Chondrocyte (in vitro differentiated cells): Measurements from ENCODE around the gene SH3BP2. TPM values are rescaled to one million over a fixed set of nuclear protein-coding genes. Genes with fewer than 3 reads are reported as not detected.
A peak's percentile ranks its signal among the peaks of the same experiment; 100 is the strongest.

ENCODE experiments used
- DNase-seq: peaks from one replicate; pipeline ENCODE4 v3.0.0; 2021; ENCODE audit warnings: mixed read lengths, low spot score
- H3K27ac Mint-ChIP-seq: one replicate; pipeline ENCODE4 v1.8.0; 2021; ENCODE audit warnings: mild to moderate bottlenecking, moderate library complexity, mixed read lengths; ENCODE audit not compliant: unreplicated experiment
- H3K27me3 Mint-ChIP-seq: 2 replicates; pipeline ENCODE4 v1.8.0; 2021; ENCODE audit warnings: low read depth, mixed read lengths
- H3K36me3 Mint-ChIP-seq: 2 replicates; pipeline ENCODE4 v1.8.0; 2021; ENCODE audit warnings: low read depth, mixed read lengths
- H3K4me1 Mint-ChIP-seq: 2 replicates; pipeline ENCODE4 v1.8.0; 2021; ENCODE audit warnings: low read depth, mild to moderate bottlenecking, mixed read lengths
- H3K4me3 Mint-ChIP-seq: one replicate; pipeline ENCODE4 v1.8.0; 2021; ENCODE audit warnings: mild to moderate bottlenecking, moderate library complexity, mixed read lengths; ENCODE audit not compliant: unreplicated experiment
- H3K9me3 Mint-ChIP-seq: 2 replicates; pipeline ENCODE4 v1.8.0; 2021; ENCODE audit warnings: low read depth, mixed read lengths
- total RNA-seq: library from RNA; stranded (reverse); gene quantifications from 3 replicates; pipeline ENCODE4 v1.2.1, GENCODE V29; 2021
- TF ChIP-seq, protein P1 (sequence below): fragments of 200-600 bp; sonication (generic); IDR thresholded peaks from 2 replicates; pipeline ENCODE4 v1.5.0; 2021; ENCODE audit warnings: antibody characterized with exemption, mild to moderate bottlenecking, moderate library complexity

The SH3BP2 gene
- total RNA-seq, 1 donor from 2014 or later = 59.8 TPM

DNA sequence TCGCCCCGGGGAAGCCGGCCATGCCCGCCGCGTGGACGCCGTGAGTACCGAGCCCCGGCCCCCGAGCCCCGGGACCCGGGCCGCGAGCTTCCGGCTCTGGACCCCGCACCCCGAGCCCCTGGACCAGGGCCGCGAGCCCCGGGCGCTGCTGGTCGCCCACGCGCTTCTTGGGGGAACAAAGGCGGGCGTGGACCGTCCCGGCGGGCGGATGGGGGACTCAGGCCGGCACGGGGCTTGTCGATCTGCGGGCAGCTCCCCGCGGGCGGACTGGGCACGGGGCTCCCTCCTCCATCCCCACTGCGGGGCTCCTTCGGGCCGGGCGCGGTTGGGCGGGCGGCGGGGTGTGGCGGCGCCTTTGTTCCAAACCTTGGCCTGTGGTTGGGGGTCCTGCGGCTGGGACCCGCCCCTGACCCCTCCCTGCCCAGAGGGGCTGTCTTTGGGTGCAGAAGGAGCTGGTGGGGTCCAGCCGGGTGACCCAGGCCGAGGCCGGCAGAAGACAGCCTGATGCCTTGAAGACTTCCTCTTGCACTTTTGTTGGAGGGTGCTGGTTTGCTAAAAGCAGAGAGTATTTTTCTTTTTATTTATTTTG is 25.6 kb downstream of the SH3BP2 start:
- DNase-seq = no peak
- H3K9me3 Mint-ChIP-seq = peaks cover 11% of the 10 kb centered on the region
- TF ChIP-seq, protein P1, sequence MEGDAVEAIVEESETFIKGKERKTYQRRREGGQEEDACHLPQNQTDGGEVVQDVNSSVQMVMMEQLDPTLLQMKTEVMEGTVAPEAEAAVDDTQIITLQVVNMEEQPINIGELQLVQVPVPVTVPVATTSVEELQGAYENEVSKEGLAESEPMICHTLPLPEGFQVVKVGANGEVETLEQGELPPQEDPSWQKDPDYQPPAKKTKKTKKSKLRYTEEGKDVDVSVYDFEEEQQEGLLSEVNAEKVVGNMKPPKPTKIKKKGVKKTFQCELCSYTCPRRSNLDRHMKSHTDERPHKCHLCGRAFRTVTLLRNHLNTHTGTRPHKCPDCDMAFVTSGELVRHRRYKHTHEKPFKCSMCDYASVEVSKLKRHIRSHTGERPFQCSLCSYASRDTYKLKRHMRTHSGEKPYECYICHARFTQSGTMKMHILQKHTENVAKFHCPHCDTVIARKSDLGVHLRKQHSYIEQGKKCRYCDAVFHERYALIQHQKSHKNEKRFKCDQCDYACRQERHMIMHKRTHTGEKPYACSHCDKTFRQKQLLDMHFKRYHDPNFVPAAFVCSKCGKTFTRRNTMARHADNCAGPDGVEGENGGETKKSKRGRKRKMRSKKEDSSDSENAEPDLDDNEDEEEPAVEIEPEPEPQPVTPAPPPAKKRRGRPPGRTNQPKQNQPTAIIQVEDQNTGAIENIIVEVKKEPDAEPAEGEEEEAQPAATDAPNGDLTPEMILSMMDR = no peak
- H3K27ac Mint-ChIP-seq = no peak overlapping the region
- no peaks in the 10 kb centered on the region for H3K27me3 Mint-ChIP-seq
- H3K4me1 Mint-ChIP-seq = peaks cover 18% of the 10 kb centered on the region
- H3K36me3 Mint-ChIP-seq = peaks cover 14% of the 10 kb centered on the region
- H3K4me3 Mint-ChIP-seq = peak overlapping the region; percentile 61

GRCh38 chr4:2819244-2820215 is 26.6 kb downstream of the SH3BP2 start:
- TF ChIP-seq, protein P1 = no peak
- Mint-ChIP-seq H3K27ac (peak overlapping the region; percentile 6), H3K4me1 (peaks cover 16% of the 10 kb centered on the region), H3K4me3 (peak overlapping the region; percentile 61), H3K9me3 (peaks cover 11% of the 10 kb centered on the region), H3K27me3 (no peaks in the 10 kb centered on the region), H3K36me3 (peaks cover 17% of the 10 kb centered on the region)
- peak; percentile 46 for DNase-seq

- Mint-ChIP-seq H3K27me3 (no peaks in the 10 kb centered on the region), H3K4me1 (peaks cover 16% of the 10 kb centered on the region), H3K9me3 (peaks cover 11% of the 10 kb centered on the region), H3K27ac (no peak overlapping the region), H3K36me3 (peaks cover 20% of the 10 kb centered on the region), H3K4me3 (no peak overlapping the region)
- TF ChIP-seq, protein P1 = no peak
- peak; percentile 72 for DNase-seq
Observed at GRCh38 chr4:2820216-2820982, 27.5 kb downstream of the SH3BP2 start.

DNA sequence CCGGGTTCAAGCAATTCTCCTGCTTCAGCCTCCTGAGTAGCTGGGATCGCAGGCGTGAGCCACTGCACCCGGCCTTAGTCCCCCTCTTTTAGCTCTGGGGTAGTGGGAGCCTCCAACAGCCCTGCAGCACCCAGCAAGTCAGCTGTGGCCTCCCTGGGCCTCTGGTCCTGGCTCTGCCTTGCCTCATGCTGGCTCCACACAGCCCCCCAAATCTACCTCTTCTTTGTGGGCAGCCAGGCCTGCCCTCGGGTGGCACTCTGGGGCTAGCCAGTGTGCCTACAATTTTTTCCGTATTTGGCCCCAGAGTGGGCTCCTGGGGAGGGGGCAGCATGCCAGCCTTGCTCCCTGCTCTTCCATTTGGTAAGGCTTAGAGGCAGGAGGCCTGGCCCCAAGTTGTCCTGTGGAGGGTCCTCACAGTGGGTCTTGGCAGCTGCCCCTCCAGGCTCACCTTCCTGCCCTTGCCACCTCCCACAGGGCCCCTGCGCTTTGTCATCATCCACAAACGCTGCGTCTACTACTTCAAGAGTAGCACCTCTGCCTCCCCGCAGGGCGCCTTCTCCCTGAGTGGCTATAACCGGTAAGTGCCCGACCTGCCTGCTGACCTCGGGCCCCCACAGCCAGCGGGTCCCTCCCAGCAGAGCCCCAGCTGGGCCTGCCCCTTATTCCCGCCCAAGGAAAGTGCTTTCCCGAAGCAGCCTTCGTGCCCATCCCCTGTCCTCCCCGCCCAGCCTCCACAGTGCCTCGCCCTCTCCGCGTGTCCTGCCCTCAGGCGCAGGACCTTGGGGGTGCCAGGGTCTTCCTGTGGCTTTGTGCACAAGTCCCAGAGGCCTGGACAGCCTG is 29.8 kb downstream of the SH3BP2 start:
- Mint-ChIP-seq H3K4me1 (peaks cover 8% of the 10 kb centered on the region), H3K9me3 (no peaks in the 10 kb centered on the region), H3K27me3 (no peaks in the 10 kb centered on the region), H3K4me3 (no peak overlapping the region), H3K27ac (no peak overlapping the region), H3K36me3 (peaks cover 20% of the 10 kb centered on the region)
- TF ChIP-seq, protein P1 = no peak
- peak; percentile 80 for DNase-seq
